CD14-positive monocyte (primary cell): ENCODE results near the gene C1orf105. TPM values are rescaled to one million over a fixed set of nuclear protein-coding genes. Genes with fewer than 3 reads are reported as not detected.
A peak's percentile ranks its signal among the peaks of the same experiment; 100 is the strongest.

Experiments used
- DNase-seq, 3 donors: peaks; one replicate each; pipeline ENCODE4 v3.0.0-alpha.2; 2011 to 2022
- H2AFZ ChIP-seq: 2 replicates; pipeline ENCODE4 v1.6.0; 2012; ENCODE audit warnings: mild to moderate bottlenecking, low read depth, low read length, inconsistent platforms; ENCODE audit not compliant: insufficient read depth, poor library complexity, severe bottlenecking
- H3K27ac ChIP-seq, 2 donors: 1 replicate in 1 of 2; 2 replicates in 1 of 2; pipeline ENCODE4 v1.5.1; 2012 to 2013; ENCODE audit warnings: low read length in 2 of 2, control low read depth in 1 of 2, inconsistent platforms in 1 of 2, low read depth in 1 of 2, mild to moderate bottlenecking in 1 of 2
- H3K27me3 ChIP-seq, 2 donors: one replicate each; pipeline versions ENCODE4 v1.6.0 to v1.6.1; 2011 to 2013; ENCODE audit warnings: low read length in 2 of 2; ENCODE audit not compliant: control insufficient read depth in 2 of 2, insufficient read depth in 2 of 2
- H3K36me3 ChIP-seq, 2 donors: replicated peaks in 1 of 2; 1 replicate in 1 of 2; 2 replicates in 1 of 2; pipeline versions ENCODE4 v1.5.1 to v1.6.1; 2012 to 2013; ENCODE audit warnings: low read length in 2 of 2, control low read depth in 1 of 2, inconsistent platforms in 1 of 2, mild to moderate bottlenecking in 1 of 2; ENCODE audit not compliant: insufficient read depth in 2 of 2, control insufficient read depth in 1 of 2
- H3K4me1 ChIP-seq, 2 donors: 1 replicate in 1 of 2; 2 replicates in 1 of 2; pipeline versions ENCODE4 v1.5.1 to v1.6.1; 2012 to 2013; ENCODE audit warnings: low read length in 2 of 2, control low read depth in 1 of 2, inconsistent platforms in 1 of 2, mild to moderate bottlenecking in 1 of 2, moderate library complexity in 1 of 2; ENCODE audit not compliant: insufficient read depth in 2 of 2, control insufficient read depth in 1 of 2
- H3K4me2 ChIP-seq: replicated peaks from 2 replicates; pipeline ENCODE3; 2012; ENCODE audit warnings: low read length, moderate library complexity, mild to moderate bottlenecking; ENCODE audit not compliant: poor library complexity, severe bottlenecking; ENCODE audit errors: extremely low read depth
- H3K4me3 ChIP-seq, 3 experiments: fragments of 200-600 bp in 1 of 3; sonication (generic) in 1 of 3; replicated peaks in 1 of 3; 1 replicate in 2 of 3; 2 replicates in 1 of 3; pipeline ENCODE4 v1.5.1; 2011 to 2013; ENCODE audit warnings: low read length in 3 of 3, mild to moderate bottlenecking in 3 of 3, control low read depth in 2 of 3, low read depth in 2 of 3, inconsistent platforms in 1 of 3, moderate library complexity in 1 of 3
- H3K79me2 ChIP-seq: 2 replicates; pipeline ENCODE4 v1.6.0; 2012; ENCODE audit warnings: mild to moderate bottlenecking, control low read depth, inconsistent platforms, low read length, moderate library complexity; ENCODE audit not compliant: insufficient read depth
- H3K9ac ChIP-seq: 2 replicates; pipeline ENCODE4 v1.6.0; 2017; ENCODE audit warnings: low read length, mild to moderate bottlenecking; ENCODE audit not compliant: insufficient read depth, poor library complexity, severe bottlenecking
- H3K9me3 ChIP-seq, 2 donors: replicated peaks in 1 of 2; 1 replicate in 1 of 2; 2 replicates in 1 of 2; pipeline versions ENCODE4 v1.5.1 to v1.6.1; 2012 to 2013; ENCODE audit warnings: low read length in 2 of 2, control low read depth in 1 of 2; ENCODE audit not compliant: control insufficient read depth in 1 of 2, insufficient read depth in 1 of 2
- H4K20me1 ChIP-seq: 2 replicates; pipeline ENCODE4 v1.6.0; 2012; ENCODE audit warnings: mild to moderate bottlenecking, low read length, control low read depth, moderate library complexity; ENCODE audit not compliant: insufficient read depth
- H3K27ac Mint-ChIP-seq, 7 donors: one replicate each; pipeline ENCODE4 v1.8.0; 2020; ENCODE audit warnings: mild to moderate bottlenecking in 7 of 7, mixed read lengths in 7 of 7, moderate library complexity in 6 of 7, inconsistent platforms in 2 of 7
- H3K27me3 Mint-ChIP-seq, 3 donors: one replicate each; pipeline ENCODE4 v1.8.0; 2021 to 2022; ENCODE audit warnings: low read depth in 3 of 3, mild to moderate bottlenecking in 3 of 3, mixed read lengths in 3 of 3, moderate library complexity in 3 of 3, inconsistent platforms in 1 of 3
- H3K36me3 Mint-ChIP-seq, 2 donors: one replicate each; pipeline ENCODE4 v1.8.0; 2020; ENCODE audit warnings: mixed read lengths in 2 of 2, inconsistent platforms in 1 of 2, mild to moderate bottlenecking in 1 of 2
- H3K4me1 Mint-ChIP-seq: one replicate; pipeline ENCODE4 v1.8.0; 2020; ENCODE audit warnings: mild to moderate bottlenecking, mixed read lengths
- H3K4me3 Mint-ChIP-seq, 2 donors: one replicate each; pipeline ENCODE4 v1.8.0; 2020; ENCODE audit warnings: mild to moderate bottlenecking in 2 of 2, mixed read lengths in 2 of 2, moderate library complexity in 1 of 2
- H3K9me3 Mint-ChIP-seq, 7 donors: one replicate each; pipeline ENCODE4 v1.8.0; 2020 to 2022; ENCODE audit warnings: mixed read lengths in 7 of 7, mild to moderate bottlenecking in 6 of 7, moderate library complexity in 6 of 7, inconsistent platforms in 2 of 7
- CTCF ChIP-seq: fragments of 200-600 bp; IDR thresholded peaks from one replicate; pipeline ENCODE4 v1.8.0; 2022; ENCODE audit warnings: antibody characterized with exemption, mild to moderate bottlenecking
- WGBS: methylation state at CpG from one replicate; pipeline ENCODE4 v1.1.5; 2013; ENCODE audit warnings: missing lambda C conversion rate; ENCODE audit not compliant: insufficient coverage; 5-methylcytosine and 5-hydroxymethylcytosine counted together
- intact Hi-C, 2 donors: fragments of 100-400 bp; cut with micrococcal nuclease; formaldehyde crosslinking; loops; one replicate each; pipeline versions ENCODE4 v1.15.0 to v1.15.1; 2023
- polyA plus RNA-seq, 3 donors: library from polyadenylated mRNA; depleted of rRNA in 1 of 3; unstranded in 2 of 3; stranded (reverse) in 1 of 3; fragments of 300-500 nt in 2 of 3; fragments of >200 nt in 1 of 3; fragmentation: Illumina TruSeq in 2 of 3; gene quantifications; 1 replicate in 2 of 3; 2 replicates in 1 of 3; pipeline ENCODE4 v1.2.3, GENCODE V29; 2012 to 2021

Gene C1orf105
- polyA plus RNA-seq, 3 donors, result not detected

- H3K27me3 ChIP-seq, result no peaks in the 10 kb centered on the region
- DNase-seq, result peak in 2 of 3 donors; percentile 18 to 25
- peak; percentile 64 for TF ChIP-seq CTCF
- no peaks in the 10 kb centered on the region for H3K27me3 Mint-ChIP-seq
- H3K9ac ChIP-seq, result no peak overlapping the region
- no peaks in the 10 kb centered on the region for H3K9me3 Mint-ChIP-seq
- H3K79me2 ChIP-seq, result no peaks in the 10 kb centered on the region
- no peak overlapping the region for H3K4me3 ChIP-seq
- no peaks in the 10 kb centered on the region for H3K36me3 ChIP-seq
- no peak overlapping the region for H3K4me3 Mint-ChIP-seq
- peaks cover 4% of the 10 kb centered on the region for H4K20me1 ChIP-seq
- no peaks in the 10 kb centered on the region for H3K4me1 ChIP-seq
- peaks cover 5% of the 10 kb centered on the region for H3K4me1 Mint-ChIP-seq
- H3K4me2 ChIP-seq, result no peak overlapping the region
- H3K9me3 ChIP-seq, result no peaks in the 10 kb centered on the region
- intact Hi-C loops, result no loop called here
- H3K27ac Mint-ChIP-seq, result no peak overlapping the region
- WGBS, result 92% methylated on average over 1 of the region's 1 CpG
- peaks cover 0 to 7% of the 10 kb centered on the region in 2 donors for H3K36me3 Mint-ChIP-seq
- H2AFZ ChIP-seq, result no peak overlapping the region
- H3K27ac ChIP-seq, result no peak overlapping the region
Measured at GRCh38 chr1:172429331-172430127, 9.0 kb downstream of the C1orf105 start.

- no peak overlapping the region for H3K4me2 ChIP-seq
- H3K36me3 ChIP-seq, result no peaks in the 10 kb centered on the region
- H3K4me1 ChIP-seq, result no peaks in the 10 kb centered on the region
- no peaks in the 10 kb centered on the region for H3K9me3 ChIP-seq
- no peak for DNase-seq
- H2AFZ ChIP-seq, result no peak overlapping the region
- no peak for TF ChIP-seq CTCF
- intact Hi-C loops, result no loop called here
- H3K27me3 Mint-ChIP-seq, result no peaks in the 10 kb centered on the region
- no peak overlapping the region for H3K9ac ChIP-seq
- H3K4me1 Mint-ChIP-seq, result peaks cover 5% of the 10 kb centered on the region
- peaks cover 4% of the 10 kb centered on the region for H4K20me1 ChIP-seq
- no peak overlapping the region for H3K27ac ChIP-seq
- peaks cover 0 to 7% of the 10 kb centered on the region in 2 donors for H3K36me3 Mint-ChIP-seq
- H3K27me3 ChIP-seq, result no peaks in the 10 kb centered on the region
- no peak overlapping the region for H3K4me3 Mint-ChIP-seq
- no peaks in the 10 kb centered on the region for H3K9me3 Mint-ChIP-seq
- no peaks in the 10 kb centered on the region for H3K79me2 ChIP-seq
- WGBS, result no CpG with 5 or more reads among the region's 1 CpG
- H3K27ac Mint-ChIP-seq, result peak overlapping the region in 1 of 7 donors; percentile 32
- H3K4me3 ChIP-seq, result no peak overlapping the region
Measured at GRCh38 chr1:172430128-172430454, 9.6 kb downstream of the C1orf105 start.
